Smooth muscle cell (in vitro differentiated cells): ENCODE results near the gene PIGH. TPM values are rescaled to one million over a fixed set of nuclear protein-coding genes. Genes with fewer than 3 reads are reported as not detected.

Experiments
- DNase-seq: peaks from one replicate; lab custom pipeline; 2025; ENCODE audit not compliant: unreplicated experiment; lab: John Stamatoyannopoulos, UW
- H2AFZ ChIP-seq: fragments of 200-600 bp; sonication (generic); 2 replicates; pipeline ENCODE4 v1.6.0; 2016; ENCODE audit warnings: antibody characterized with exemption, low read depth, mild to moderate bottlenecking
- H3F3A ChIP-seq: fragments of 200-600 bp; sonication (generic); 2 replicates; pipeline ENCODE4 v1.6.0; 2017; ENCODE audit warnings: antibody characterized with exemption, low read depth
- H3K27ac ChIP-seq: fragments of 200-600 bp; sonication (generic); 2 replicates; pipeline ENCODE4 v1.5.1; 2016; ENCODE audit warnings: low read depth, mild to moderate bottlenecking
- H3K27me3 ChIP-seq: fragments of 200-600 bp; sonication (generic); 2 replicates; pipeline ENCODE4 v1.6.1; 2016; ENCODE audit warnings: low read depth, mild to moderate bottlenecking
- H3K36me3 ChIP-seq: fragments of 200-600 bp; sonication (generic); 2 replicates; pipeline ENCODE4 v1.5.1; 2016; ENCODE audit warnings: low read depth
- H3K4me1 ChIP-seq: fragments of 200-600 bp; sonication (generic); 2 replicates; pipeline ENCODE4 v1.5.1; 2016; ENCODE audit warnings: low read depth
- H3K4me2 ChIP-seq: fragments of 200-600 bp; sonication (generic); 2 replicates; pipeline ENCODE4 v1.6.0; 2016; ENCODE audit warnings: mild to moderate bottlenecking
- H3K4me3 ChIP-seq: fragments of 200-600 bp; sonication (generic); 2 replicates; pipeline ENCODE4 v1.5.1; 2016; ENCODE audit warnings: mild to moderate bottlenecking
- H3K79me2 ChIP-seq: fragments of 200-600 bp; sonication (generic); 2 replicates; pipeline ENCODE4 v1.6.0; 2016; ENCODE audit warnings: low read depth, mild to moderate bottlenecking
- H3K9ac ChIP-seq: fragments of 200-600 bp; sonication (generic); 2 replicates; pipeline ENCODE4 v1.6.0; 2016; ENCODE audit warnings: low read depth
- H3K9me3 ChIP-seq: fragments of 200-600 bp; sonication (generic); replicated peaks from 2 replicates; pipeline ENCODE4 v1.5.1; 2016; ENCODE audit warnings: low read depth
- H4K20me1 ChIP-seq: fragments of 200-600 bp; sonication (generic); 2 replicates; pipeline ENCODE4 v1.6.0; 2016; ENCODE audit warnings: low read depth
- CTCF ChIP-seq: fragments of 200-600 bp; sonication (generic); IDR thresholded peaks from 2 replicates; pipeline ENCODE4 v1.5.1; 2017; ENCODE audit warnings: borderline replicate concordance, mild to moderate bottlenecking, antibody characterized with exemption; ENCODE audit not compliant: insufficient read depth, poor library complexity, severe bottlenecking
- WGBS: methylation state at CpG from one replicate; pipeline ENCODE4 v1.1.7; 2016; ENCODE audit warnings: low lambda C conversion rate; 5-methylcytosine and 5-hydroxymethylcytosine counted together
- polyA plus RNA-seq: library from polyadenylated mRNA; unstranded; fragments of >200 nt; fragmentation: Nextera tagmentation; extraction: Ambion mirVana; gene quantifications from 2 replicates; pipeline ENCODE4 v1.2.1, GENCODE V29; 2016
- total RNA-seq: library from RNA; depleted of rRNA; stranded (reverse); fragments of >200 nt; gene quantifications from 2 replicates; pipeline ENCODE4 v1.2.3, GENCODE V29; 2014

The PIGH gene
- total and polyA plus RNA-seq, 2 experiments from 2014 or later, result 15.5 to 20.6 TPM

GRCh38 chr14:67564236-67564635 lies 35.8 kb downstream of the PIGH start:
- no peaks in the 10 kb centered on the region for H4K20me1 ChIP-seq
- no peak for DNase-seq
- no peak overlapping the region for H3K4me2 ChIP-seq
- H3K27me3 ChIP-seq, result no peaks in the 10 kb centered on the region
- H3K4me1 ChIP-seq, result peaks cover 4% of the 10 kb centered on the region
- no peaks in the 10 kb centered on the region for H3K36me3 ChIP-seq
- H3K9ac ChIP-seq, result no peak overlapping the region
- no peaks in the 10 kb centered on the region for H3K79me2 ChIP-seq
- H3K4me3 ChIP-seq, result no peak overlapping the region
- H3F3A ChIP-seq, result no peaks in the 10 kb centered on the region
- no peak overlapping the region for H3K27ac ChIP-seq
- H2AFZ ChIP-seq, result no peak overlapping the region
- over 99% methylated on average over 5 of the region's 5 CpGs for WGBS
- TF ChIP-seq CTCF, result no peak
- H3K9me3 ChIP-seq, result no peaks in the 10 kb centered on the region

GRCh38 chr14:67562776-67563150 lies 37.3 kb downstream of the PIGH start:
- no peaks in the 10 kb centered on the region for H3K36me3 ChIP-seq
- H3K4me3 ChIP-seq, result no peak overlapping the region
- no peak for DNase-seq
- no peak overlapping the region for H2AFZ ChIP-seq
- peaks cover 4% of the 10 kb centered on the region for H3K4me1 ChIP-seq
- H3K79me2 ChIP-seq, result no peaks in the 10 kb centered on the region
- H4K20me1 ChIP-seq, result no peaks in the 10 kb centered on the region
- no peaks in the 10 kb centered on the region for H3K9me3 ChIP-seq
- H3K4me2 ChIP-seq, result no peak overlapping the region
- no peaks in the 10 kb centered on the region for H3K27me3 ChIP-seq
- no peak overlapping the region for H3K9ac ChIP-seq
- H3F3A ChIP-seq, result no peaks in the 10 kb centered on the region
- H3K27ac ChIP-seq, result no peak overlapping the region
- 100% methylated on average over 5 of the region's 5 CpGs for WGBS
- TF ChIP-seq CTCF, result no peak

GRCh38 chr14:67562025-67562775 lies 37.9 kb downstream of the PIGH start:
- Histone ChIP-seq H2AFZ (no peak overlapping the region), H3K4me3 (no peak overlapping the region), H4K20me1 (no peaks in the 10 kb centered on the region), H3K27me3 (no peaks in the 10 kb centered on the region), H3K4me2 (no peak overlapping the region), H3K36me3 (no peaks in the 10 kb centered on the region), H3K9me3 (no peaks in the 10 kb centered on the region), H3K9ac (no peak overlapping the region), H3K4me1 (peaks cover 4% of the 10 kb centered on the region), H3F3A (no peaks in the 10 kb centered on the region), H3K27ac (no peak overlapping the region), H3K79me2 (no peaks in the 10 kb centered on the region)
- no peak for TF ChIP-seq CTCF
- WGBS, result 92% methylated on average over 14 of the region's 14 CpGs
- no peak for DNase-seq

- Histone ChIP-seq H3K36me3 (no peaks in the 10 kb centered on the region), H3K4me3 (no peak overlapping the region), H3K27me3 (no peaks in the 10 kb centered on the region), H4K20me1 (no peaks in the 10 kb centered on the region), H3F3A (no peaks in the 10 kb centered on the region), H3K9ac (no peak overlapping the region), H3K4me2 (no peak overlapping the region), H2AFZ (no peak overlapping the region), H3K79me2 (no peaks in the 10 kb centered on the region), H3K4me1 (no peaks in the 10 kb centered on the region), H3K9me3 (no peaks in the 10 kb centered on the region), H3K27ac (no peak overlapping the region)
- DNase-seq, result no peak
- no peak for TF ChIP-seq CTCF
- 92% methylated on average over 4 of the region's 4 CpGs for WGBS
These were observed 40.4 kb downstream of the PIGH start for GRCh38 chr14:67559639-67560038.
